ENCODE data around the gene CFAP58. TPM values are rescaled to one million over a fixed set of nuclear protein-coding genes. Genes with fewer than 3 reads are reported as not detected.

Gene CFAP58
- total and polyA plus RNA-seq, 2 of the 13 experiments (the other 11 are each of a cell fraction or from before 2014, with no cell fraction given), result 0.03 TPM; not detected in 1

DNA sequence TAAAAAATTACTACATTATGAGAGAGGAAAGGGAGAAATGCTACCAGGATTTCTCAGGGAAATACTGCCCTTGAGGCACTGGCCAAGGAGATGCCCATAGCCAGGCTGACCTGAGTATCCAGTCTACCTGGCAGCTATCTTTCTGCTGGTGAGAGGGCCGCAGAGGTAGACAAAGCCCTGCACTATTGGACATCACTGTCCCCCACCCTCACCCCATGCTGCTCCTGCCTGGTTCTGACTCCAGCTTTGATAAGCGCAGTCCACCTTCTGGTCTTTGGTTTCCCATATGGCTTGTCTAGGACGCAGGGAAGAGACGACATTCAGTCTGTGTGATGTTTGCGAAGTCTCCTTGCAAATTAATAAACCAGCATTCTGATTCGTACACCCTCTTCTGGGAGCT is 19.1 kb upstream of the CFAP58 start:
- Histone ChIP-seq H3K79me2 (ENCODE audit: insufficient read depth, low read length) (no peaks in the 10 kb centered on the region), H3K27ac (ENCODE audit: extremely low read length, insufficient read depth, low read length) (no peak overlapping the region), H3K9me3 (ENCODE audit: low read length) (no peaks in the 10 kb centered on the region), H3K27me3 (ENCODE audit: control insufficient read depth in 1 of 2, insufficient read depth in 2 of 2, low read length in 2 of 2) (peaks cover 0 to 7% of the 10 kb centered on the region in 2 experiments; a peak in 2 of 5 replicates), H3K9ac (ENCODE audit: insufficient read depth, low read depth, low read length) (no peak overlapping the region), H3K36me3 (replicated peaks in 1 of 2; ENCODE audit: control insufficient read depth in 1 of 2, insufficient read depth in 2 of 2, low read length in 2 of 2) (no peaks in the 10 kb centered on the region; a peak in 1 of 5 replicates), H3K4me2 (ENCODE audit: low read depth, low read length) (no peak overlapping the region), H2AFZ (ENCODE audit: low read length) (no peak overlapping the region), H4K20me1 (ENCODE audit: insufficient read depth, low read length) (no peaks in the 10 kb centered on the region), H3K4me3 (replicated peaks in 1 of 3; ENCODE audit: insufficient read depth in 1 of 3, low read depth in 2 of 3, low read length in 3 of 3) (no peak overlapping the region), H3K4me1 (ENCODE audit: insufficient read depth, low read length) (peaks cover 64% of the 10 kb centered on the region)
- DNase-seq (ENCODE audit: low spot score) (no peak), ATAC-seq (no peak), FAIRE-seq (no peak)
- WGBS (ENCODE audit: low lambda C conversion rate), result 93% methylated on average over 6 of the region's 6 CpGs
- intact Hi-C loops (cut with micrococcal nuclease; ENCODE audit: unreplicated experiment) (no loop called here), in situ Hi-C loops (cut with HindIII; ENCODE audit: extremely low pct_ligation_motif_present, low pct_unique_long_range_greater_than_20kb) (no loop called here)
- POLR2A ChIA-PET, result no interaction called here
- no peak for TF ChIP-seq KAT2B (IDR thresholded peaks at IDR 0.05; ENCODE audit: borderline replicate concordance, low read depth, low read length)
- no peak for TF ChIP-seq ZNF678 (CRISPR knock-in tag; IDR thresholded peaks at IDR 0.05)
- TF ChIP-seq KDM3A (CRISPR knock-in tag; IDR thresholded peaks at IDR 0.05; ENCODE audit: low read depth), result no peak
- no peak for TF ChIP-seq ZSCAN12 (CRISPR knock-in tag; IDR thresholded peaks at IDR 0.05)
- TF ChIP-seq RFXANK (CRISPR knock-in tag; IDR thresholded peaks at IDR 0.05), result no peak
- no peak for TF ChIP-seq ATF1 (CRISPR knock-in tag; IDR thresholded peaks at IDR 0.05)
- no peak for TF ChIP-seq ZNF773 (CRISPR knock-in tag; IDR thresholded peaks at IDR 0.05; ENCODE audit: borderline replicate concordance)
- no peak for TF ChIP-seq TP53 (CRISPR knock-in tag; conservative IDR thresholded peaks at IDR 0.05)
- no peak for TF ChIP-seq TMF1 (CRISPR knock-in tag; IDR thresholded peaks at IDR 0.05; ENCODE audit: low read depth)
- no peak for TF ChIP-seq ZNF431 (CRISPR knock-in tag; IDR thresholded peaks at IDR 0.05; ENCODE audit: borderline replicate concordance, low read depth)
- TF ChIP-seq ZSCAN20 (CRISPR knock-in tag; IDR thresholded peaks at IDR 0.05; ENCODE audit: borderline replicate concordance), result no peak
- TF ChIP-seq HDAC1 (CRISPR knock-in tag; IDR thresholded peaks at IDR 0.05), result no peak
- TF ChIP-seq KLF6 (CRISPR knock-in tag; IDR thresholded peaks at IDR 0.05), result no peak
- TF ChIP-seq, protein P1, sequence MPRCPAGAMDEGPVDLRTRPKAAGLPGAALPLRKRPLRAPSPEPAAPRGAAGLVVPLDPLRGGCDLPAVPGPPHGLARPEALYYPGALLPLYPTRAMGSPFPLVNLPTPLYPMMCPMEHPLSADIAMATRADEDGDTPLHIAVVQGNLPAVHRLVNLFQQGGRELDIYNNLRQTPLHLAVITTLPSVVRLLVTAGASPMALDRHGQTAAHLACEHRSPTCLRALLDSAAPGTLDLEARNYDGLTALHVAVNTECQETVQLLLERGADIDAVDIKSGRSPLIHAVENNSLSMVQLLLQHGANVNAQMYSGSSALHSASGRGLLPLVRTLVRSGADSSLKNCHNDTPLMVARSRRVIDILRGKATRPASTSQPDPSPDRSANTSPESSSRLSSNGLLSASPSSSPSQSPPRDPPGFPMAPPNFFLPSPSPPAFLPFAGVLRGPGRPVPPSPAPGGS (CRISPR knock-in tag; IDR thresholded peaks at IDR 0.05), result no peak
- TF ChIP-seq, protein P2, sequence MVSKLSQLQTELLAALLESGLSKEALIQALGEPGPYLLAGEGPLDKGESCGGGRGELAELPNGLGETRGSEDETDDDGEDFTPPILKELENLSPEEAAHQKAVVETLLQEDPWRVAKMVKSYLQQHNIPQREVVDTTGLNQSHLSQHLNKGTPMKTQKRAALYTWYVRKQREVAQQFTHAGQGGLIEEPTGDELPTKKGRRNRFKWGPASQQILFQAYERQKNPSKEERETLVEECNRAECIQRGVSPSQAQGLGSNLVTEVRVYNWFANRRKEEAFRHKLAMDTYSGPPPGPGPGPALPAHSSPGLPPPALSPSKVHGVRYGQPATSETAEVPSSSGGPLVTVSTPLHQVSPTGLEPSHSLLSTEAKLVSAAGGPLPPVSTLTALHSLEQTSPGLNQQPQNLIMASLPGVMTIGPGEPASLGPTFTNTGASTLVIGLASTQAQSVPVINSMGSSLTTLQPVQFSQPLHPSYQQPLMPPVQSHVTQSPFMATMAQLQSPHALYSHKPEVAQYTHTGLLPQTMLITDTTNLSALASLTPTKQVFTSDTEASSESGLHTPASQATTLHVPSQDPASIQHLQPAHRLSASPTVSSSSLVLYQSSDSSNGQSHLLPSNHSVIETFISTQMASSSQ (IDR thresholded peaks at IDR 0.05; ENCODE audit: low read depth), result no peak
- TF ChIP-seq, protein P2 (CRISPR knock-in tag; IDR thresholded peaks at IDR 0.05; ENCODE audit: borderline replicate concordance), result no peak
- no peak for TF ChIP-seq GATA4 (IDR thresholded peaks at IDR 0.05; ENCODE audit: borderline replicate concordance, low read depth)
- no peak for TF ChIP-seq DMAP1 (CRISPR knock-in tag; IDR thresholded peaks at IDR 0.05)
- BruUV-seq (replicated peaks), result no TSS peak
- CTCF ChIA-PET (ENCODE audit: low intra/inter-chr PET ratio, low total read pairs), result no interaction called here
